ENCODE measurements around the gene UBE2B.
A peak's percentile ranks its signal among the peaks of the same experiment; 100 is the strongest.
"Not testable (repeated sequence)": the region's sequence is repeated elsewhere in the genome, so short reads cannot be mapped to it uniquely, and the experiment has no call there.

UBE2B gene

DNA sequence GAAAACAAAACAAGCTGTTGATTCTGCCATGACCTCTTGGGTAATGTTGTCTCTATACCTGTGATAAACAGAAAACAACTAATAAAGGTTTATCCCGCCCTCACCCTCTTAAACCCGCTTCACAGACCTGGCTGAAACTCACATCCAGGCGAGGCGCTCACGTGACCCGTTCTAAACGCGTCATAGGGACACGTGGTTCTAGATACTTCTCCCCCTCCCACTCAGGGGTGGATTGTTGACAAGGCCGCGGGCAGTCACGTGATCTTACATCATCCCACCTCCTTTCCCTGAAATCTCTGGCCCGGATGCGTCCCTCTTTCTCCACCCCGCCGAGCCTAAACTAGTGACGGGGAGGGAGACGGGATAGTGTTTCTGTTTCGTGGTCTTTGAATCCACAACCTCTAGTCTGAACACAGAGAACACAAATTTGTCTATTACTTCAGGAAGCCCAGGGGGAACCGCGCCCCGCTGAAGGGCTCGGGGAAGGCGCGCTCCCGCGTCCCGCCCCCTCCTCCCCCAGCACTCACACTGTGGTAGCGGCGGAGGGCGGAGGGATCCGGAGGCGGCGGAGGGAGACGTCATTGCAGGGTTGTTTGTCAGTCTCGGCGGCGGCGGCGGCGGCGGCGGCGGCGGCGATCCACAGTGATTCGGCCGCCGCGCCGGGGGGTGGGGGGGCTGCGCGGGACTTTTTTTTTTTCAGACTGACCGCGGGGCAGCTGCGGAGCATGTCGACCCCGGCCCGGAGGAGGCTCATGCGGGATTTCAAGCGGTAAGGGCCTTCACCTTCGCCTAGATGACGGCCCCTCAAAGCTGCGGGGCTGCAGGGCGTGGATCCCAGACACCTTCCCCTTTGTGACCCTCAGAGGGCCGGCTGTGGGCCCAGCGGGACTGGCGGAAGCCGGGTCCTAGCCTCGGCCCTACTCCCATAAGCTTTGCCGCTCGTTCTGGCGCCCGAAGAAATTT is at the start of gene UBE2B:
UBE2B (plus strand) TSS at position 699 of the 963 bp plus-strand sequence; CDS start at position 726, 27 bp downstream.
- DNase-seq = peak; percentile 97

DNA sequence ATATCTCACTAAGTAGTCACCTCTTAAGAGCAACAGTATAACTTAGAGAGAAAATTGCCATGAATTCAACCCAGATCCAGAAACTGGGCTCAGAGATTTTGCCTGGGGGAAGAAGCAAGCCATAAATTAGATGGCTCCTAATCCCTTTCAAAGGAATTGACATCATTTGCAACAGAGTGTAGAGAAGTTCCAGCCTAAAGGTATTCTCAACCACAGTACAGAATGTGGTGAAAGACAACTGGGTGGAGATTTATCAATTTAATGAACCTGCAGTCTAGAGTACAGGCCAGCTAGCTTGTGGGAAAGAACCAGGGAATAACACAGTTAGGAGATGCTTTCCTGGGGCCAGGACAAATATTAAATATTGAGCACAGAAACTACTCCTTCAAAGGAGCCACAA is 44.0 kb upstream of the UBE2B start:
- DNase-seq = no peak

DNA sequence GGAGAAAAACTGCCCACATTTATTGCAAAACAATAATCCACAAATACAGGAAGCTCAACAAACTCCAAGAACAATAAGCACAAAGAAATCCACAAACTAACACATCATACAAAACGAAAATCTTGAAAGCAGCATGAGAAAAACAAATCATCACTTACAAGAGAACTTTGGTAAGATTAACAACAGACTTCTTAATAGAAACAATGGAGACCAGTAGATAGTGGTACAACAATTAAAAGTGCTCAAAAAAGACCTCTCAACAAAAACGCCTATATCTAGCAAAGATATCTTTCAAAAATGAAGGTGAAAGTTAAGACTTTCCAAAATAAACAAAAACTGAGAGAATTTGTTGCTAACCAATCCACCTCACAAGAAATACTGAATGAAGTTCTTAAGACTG is 42.8 kb upstream of the UBE2B start:
- no peak for DNase-seq

DNA sequence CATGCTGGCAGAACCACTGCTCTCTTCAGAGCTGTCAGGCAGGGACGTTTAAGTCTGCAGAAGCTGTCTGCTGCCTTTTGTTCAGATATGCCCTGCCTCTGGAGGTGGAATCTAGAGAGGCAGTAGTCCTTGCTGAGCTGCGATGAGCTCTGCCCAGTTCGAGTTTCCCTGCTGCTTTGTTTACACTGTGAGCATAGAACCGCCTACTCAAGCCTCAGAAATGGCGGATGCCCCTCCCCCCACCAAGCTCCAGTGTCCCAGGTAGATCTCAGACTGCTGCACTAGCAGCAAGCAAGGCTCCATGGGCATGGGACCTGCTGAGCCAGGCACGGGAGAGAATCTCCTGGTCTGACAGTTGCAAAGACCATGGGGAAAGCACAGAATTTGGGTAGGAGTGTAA is 34.5 kb upstream of the UBE2B start:
- DNase-seq = not testable (repeated sequence)

DNA sequence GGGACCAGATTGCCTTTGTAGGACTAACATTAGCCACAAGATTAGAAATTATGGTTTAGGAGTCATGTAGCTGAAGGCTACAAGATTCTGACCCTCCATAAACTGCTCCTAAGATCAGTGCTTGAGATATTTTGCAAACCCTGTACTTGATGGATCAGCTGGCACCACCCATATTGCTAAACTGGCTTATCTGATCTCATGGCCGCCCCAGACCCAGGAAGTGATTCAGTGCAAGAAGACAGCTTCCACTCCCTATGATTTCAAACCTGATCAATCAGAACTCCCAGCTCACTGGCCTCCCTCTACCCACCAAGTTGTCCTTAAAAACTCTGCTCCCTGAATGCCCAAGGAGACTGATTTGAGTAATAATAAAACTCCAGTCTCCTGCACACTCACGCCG is 27.9 kb upstream of the UBE2B start:
- not testable (repeated sequence) for DNase-seq

DNA sequence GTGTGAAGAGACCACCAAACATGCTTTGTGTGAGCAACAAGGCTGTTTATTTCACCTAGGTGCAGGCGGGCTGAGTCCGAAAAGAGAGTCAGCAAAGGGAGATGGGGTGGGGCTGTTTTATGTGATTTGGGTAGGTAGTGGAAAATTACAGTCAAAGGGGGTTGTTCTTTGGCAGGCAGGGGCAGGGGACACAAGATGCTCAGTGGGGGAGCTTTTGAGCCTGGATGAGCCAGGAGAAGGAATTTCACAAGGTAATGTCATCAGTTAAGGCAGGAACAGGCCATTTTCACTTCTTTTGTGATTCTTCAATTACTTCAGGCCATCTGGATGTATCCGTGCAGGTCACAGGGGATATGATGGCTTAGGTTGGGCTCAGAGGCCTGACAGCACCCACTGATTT is 25.9 kb upstream of the UBE2B start:
- DNase-seq = not testable (repeated sequence)

DNA sequence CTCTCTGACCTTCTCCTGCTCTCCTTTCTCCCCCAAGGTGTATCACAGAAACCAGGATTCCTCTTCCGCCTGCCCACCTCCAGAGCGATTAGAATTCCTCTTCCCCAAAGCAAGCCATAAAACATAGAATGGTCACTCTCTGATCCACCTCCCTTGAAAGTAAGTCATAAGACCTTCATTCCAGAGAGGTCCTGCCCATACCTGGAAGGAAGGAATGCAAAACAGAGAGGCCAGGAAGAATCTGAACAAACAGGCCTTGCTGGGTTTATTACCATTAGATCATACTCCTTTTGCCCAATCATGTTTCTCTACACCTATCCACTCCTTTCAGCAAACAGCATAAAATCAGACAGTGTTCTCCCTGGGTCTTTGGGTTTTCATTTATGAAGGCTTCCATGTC is 25.4 kb upstream of the UBE2B start:
- DNase-seq = no peak

DNA sequence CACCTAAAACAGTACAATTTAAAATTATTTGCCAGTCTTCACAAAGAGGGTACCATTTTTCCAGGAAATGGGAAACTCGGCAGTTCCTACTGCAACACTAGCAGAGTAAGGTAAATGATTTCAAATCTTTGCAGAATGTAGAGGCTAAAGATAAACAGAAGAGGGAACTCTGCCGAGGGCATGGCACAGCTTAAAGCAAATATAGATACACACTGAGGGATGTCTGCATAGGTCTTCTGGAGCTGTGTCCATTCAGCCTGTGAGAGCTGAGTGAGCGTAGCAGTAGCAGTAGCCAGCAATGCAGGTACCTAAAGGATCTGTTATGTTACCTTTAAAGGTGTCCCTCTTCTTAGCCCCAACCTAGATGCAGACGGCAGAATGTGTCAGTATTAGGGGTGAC is 21.9 kb upstream of the UBE2B start:
- DNase-seq = no peak

DNA sequence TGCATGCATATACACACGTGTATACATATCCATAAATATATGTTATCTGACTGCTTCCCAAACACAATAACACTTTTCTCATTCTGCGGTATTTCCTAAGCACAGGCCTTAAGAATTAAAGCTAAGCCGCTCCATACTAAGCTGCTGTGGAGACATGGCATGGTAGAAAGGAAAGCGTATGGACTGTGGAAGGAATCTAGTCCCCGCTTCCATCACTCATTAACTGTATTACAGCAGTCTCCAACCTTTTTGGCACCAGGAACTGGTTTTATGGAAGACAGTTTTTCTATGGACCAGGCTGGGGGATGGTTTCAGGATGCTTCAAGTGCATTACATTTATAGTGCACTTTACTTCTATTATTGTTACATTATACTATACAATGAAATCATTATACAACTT is 15.7 kb upstream of the UBE2B start:
- no peak for DNase-seq

DNA sequence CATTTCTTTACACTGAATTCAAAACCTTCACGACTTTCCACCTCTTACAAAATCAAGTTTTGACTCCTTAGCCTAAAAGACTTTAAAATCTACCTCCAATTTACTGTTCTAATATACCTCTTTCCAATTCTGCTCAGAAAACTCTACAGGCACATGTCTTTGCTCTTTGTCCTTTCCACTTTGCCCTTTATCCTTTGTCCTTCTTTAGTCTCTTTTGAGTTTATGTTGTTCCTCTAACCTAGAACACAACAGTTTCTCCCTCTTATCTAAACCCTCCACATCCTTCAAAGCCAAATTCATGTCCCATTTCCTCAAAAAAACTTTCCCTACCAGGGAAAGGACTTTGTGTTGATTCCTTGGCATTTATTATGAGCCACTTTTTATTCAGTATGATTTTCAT is 5.8 kb upstream of the UBE2B start:
- DNase-seq = no peak

DNA sequence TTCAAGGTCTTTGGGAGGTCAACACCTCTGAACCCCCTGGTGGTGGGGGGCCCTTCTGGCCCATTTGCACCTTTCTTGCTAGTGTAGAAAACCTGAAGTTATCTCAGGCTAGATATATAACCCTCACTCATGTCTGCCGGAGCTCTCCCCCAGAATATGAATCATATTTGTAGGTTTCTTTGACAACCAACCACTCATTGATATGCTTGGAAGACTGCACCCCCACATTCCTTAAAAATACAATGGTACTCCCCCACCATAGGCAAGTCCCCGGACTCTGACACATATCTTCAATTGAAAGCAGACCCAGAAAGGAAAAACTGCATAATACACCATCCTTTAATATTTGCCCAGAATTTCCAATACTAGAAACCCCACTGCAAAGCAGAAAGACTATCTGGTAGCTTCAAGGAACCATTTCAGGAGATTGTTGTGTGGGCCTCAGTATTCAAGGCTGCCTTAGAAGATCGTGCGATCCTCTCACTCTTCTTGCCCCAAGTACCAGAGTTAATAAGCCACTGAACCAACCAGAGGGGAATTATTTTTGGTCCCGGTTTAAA is 978 bp upstream of the UBE2B start:
- no peak for DNase-seq

DNA sequence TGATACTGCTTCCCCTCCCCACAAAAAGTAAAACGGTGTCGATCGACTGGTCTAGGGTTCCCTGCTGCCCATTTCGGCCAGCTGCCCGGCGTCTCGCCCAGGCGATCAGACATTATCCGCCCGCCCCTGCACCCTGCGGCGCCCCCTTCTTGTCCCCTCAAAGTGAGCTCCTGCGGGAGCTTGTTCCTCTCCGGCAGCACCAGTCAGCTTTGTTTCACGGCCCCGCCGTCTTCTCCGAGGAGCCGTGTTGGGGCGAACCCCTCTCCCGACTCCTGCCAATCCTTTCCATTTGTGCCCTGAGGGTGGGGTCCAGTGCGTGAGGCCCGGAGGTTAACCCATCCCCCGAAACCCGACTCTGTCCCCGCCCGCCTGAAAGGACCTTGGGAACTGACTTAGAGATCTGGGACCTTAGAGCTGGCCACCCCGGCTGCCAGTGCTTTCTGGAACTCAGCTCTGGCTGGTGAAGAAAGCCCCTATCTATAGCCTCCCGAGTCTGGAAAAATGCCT is 518 bp downstream of the UBE2B start:
- peak; percentile 67 for DNase-seq

DNA sequence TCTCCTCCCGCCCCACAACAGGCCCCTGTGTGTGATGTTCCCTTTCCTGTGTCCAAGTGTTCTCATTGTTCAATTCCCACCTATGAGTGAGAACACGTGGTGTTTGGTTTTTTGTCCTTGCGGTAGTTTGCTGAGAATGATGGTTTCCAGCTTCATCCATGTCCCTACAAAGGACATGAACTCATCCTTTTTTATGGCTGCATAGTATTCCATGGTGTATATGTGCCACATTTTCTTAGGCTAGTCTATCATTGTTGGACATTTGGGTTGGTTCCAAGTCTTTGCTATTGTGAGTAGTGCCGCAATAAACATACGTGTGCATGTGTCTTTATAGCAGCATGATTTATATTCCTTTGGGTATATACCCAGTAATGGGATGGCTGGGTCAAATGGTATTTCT is 2.3 kb downstream of the UBE2B start:
- not testable (repeated sequence) for DNase-seq

DNA sequence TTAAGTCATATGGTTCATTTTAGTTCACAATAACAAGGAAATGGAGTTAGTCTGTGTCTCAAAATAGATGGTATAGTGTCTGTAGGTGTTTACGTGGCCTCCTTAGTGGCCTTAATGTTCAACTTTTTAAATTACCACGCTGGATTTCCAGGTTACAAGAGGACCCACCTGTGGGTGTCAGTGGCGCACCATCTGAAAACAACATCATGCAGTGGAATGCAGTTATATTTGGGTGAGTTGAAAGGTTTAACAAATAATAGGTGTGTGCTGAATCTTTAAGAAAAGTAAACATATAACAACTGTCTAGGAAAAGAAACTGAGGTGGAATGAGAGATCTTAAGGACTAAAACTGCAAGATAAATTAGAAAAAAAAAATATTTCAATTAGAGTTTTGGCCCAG is 2.9 kb downstream of the UBE2B start:
- no peak for DNase-seq

DNA sequence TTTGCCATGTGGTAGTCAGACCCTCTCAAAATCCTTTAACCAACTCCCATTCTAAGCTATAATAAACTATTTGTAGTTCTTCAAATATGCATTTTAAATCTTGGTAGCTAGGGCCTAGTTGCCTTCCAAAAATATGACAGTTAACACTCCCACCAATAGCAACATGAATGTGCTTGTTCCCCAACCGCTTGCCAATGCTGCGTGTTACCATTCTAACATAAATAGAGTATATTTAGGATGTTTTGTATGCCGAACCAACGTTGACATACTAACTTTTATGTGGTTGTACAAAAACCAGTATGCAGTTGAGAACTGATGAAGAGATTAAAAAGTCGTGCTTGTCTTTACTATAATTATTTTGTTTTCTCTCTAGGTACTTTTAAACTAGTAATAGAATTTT is 9.0 kb downstream of the UBE2B start:
- DNase-seq = no peak

DNA sequence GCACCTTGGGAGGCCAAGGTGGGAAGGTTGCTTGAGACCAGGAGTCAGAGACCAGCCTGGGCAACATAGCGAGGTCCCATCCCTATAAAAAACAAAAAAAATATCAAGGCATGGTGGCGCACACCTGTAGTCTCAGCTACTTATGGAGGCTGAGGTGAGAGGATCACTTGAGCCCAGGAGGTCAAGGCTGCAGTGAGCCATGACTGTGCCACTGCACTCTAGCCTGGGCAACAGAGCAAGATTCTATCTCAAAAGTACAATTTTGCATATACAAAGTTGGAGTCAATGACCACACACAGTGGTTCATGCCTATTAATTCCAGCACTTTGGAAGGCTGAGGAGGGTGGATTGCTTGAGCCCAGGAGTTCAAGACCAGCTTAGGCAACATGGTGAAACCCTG is 10.8 kb downstream of the UBE2B start:
- not testable (repeated sequence) for DNase-seq

DNA sequence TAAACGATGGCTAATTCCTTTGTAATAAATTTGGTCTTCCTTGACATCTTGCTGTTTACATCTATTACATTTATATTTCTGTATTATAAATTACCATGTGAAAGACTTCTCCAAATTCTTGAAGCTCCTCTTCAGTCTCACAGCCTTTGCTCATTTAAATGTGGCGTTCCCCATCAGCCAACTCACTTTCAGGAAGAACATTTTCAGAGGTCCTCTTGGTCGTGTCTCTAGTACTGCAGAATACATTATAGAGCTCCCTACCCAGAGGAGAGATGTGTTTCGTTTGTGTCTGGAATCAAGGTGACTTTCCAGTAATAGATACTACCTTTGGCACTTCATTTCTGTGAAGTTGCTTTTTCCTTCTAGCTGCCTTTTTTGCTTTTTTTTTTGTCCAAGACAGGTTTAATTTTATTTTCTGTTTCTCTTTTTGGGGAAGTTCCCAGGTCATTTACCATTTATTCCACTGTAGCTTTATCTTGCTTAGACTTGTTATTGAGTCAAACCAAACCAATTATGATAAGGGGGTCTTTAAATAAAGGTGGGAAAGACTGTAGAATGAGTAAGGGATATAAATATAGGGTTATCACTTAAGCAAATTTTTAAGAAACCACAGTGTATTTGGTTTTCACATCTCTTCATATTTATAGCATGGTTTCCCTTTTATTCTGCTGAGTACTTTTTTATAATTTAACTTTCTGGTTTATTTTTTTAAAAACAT is 12.8 kb downstream of the UBE2B start:
- no peak for DNase-seq

DNA sequence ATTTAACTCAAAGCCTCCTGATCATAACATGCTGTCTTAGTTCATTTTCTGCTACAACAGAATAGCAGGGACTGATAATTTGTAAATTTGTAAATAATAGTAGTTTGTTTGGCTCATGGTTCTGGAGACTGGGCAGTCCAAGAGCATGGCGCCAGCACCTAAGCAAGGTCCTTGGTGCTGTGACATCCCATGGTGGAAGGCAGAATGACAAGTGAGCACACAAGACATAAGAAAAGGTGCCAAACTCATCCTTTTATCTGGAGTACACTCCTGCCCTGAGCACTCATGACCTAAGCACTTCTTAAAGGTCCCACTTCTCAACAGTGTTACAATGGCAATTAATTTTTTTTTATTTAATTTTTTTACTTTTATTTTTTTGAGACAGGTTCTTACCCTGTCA is 16.1 kb downstream of the UBE2B start:
- no peak for DNase-seq

DNA sequence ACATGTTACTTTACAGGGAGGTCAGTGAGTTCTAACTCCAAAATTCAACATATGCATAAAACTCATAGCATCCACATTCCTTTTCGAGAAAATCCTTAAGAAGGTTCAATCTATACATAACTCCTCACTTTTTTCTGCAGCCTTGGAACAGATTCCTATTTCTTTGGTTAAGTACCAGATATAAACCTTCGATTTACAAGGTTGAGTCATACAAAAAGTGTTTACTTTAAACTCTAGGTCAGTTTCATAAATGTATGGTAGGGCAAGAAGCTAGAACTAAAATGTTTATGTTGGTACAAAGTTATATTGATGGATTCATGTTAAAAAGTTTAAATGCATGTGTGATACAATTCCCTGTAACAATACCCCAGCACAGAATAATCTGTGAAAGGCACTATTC is 20.9 kb downstream of the UBE2B start:
- DNase-seq = no peak

DNA sequence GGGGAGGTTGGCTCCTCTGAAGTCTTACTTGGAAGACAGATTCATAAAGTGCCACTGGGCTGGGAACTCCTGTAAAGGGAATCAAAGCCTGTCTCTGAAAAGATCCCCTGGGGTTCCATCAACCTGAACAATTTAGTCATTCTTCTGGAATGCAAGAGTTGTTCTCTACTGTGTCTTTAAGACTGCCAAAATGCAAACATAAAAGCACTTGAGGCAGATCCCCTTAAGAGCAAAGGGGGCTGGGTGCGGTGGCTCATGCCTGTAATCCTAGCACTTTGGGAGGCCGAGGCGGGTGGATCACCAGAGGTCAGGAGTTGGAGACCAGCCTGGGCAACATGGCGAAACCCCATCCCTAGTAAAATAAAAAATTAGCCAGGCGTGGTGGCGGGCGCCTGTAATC is 23.6 kb downstream of the UBE2B start:
- no peak for DNase-seq

DNA sequence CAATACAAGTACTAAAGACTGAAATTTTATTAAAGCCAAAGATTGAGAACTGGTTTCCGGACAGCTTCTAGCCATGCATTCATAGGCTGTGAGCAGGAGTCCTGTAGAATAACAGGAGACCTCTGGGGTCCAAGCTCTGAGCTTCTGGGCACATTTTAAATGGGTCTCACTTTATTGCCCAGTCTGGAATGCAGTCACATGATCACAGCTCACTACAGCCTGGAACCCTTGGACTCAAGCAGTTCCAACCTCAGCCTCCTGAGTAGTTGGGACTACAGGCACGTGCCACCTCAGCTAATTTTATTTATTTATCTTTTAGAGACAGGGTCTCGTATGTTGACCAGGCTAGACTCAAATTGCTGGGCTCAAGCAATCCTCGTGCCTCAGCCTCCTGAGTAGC is 24.9 kb downstream of the UBE2B start:
- no peak for DNase-seq

DNA sequence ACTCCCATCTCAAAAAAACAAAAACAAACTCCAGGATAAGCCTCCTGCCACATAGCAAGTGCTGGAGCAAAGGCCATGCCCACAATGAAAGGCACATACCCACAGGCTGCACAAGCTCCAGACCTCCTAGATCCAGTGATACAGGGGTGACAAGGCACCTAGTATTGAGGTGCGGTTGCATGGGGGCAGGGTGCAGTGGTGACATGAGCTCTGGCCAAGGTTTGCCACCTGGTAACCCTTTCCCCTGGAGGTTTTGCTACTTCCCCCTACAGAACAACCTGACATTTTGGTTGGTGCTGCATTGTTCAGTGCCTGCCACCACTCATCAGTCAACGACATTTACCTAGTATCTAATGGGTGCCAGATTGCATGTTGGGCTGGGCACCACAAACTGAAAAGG is 25.8 kb downstream of the UBE2B start:
- no peak for DNase-seq

DNA sequence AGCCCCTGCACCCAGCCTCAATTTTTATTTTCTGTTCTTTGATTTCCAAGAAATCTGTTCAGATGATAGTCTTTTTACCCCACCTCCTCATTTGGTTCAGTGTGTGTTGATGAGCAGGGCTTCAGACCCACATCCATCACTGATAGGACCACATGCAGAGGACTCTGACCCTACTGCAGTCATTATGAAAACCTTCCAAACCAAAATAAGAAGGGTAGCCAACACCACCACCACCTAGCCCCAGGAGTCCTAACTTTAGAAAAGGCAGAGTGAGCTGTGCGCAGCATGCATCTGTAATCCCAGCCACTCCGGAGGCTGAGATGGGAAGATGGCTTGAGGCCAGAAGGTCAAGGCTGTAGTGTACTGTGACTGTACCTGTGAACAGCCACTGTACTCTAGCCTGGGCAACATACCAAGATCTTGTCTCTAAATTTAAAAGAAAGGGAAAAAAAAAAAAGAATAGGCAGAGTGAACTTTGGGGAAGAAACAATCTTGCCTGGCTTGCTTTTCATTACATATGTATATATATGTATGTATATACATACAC is 27.3 kb downstream of the UBE2B start:
- no peak for DNase-seq

All from stimulated activated CD8-positive, alpha-beta memory T cell treated with anti-CD3 and anti-CD28 coated beads, Interleukin-4, amount 100 ng/mL, for 48 hours (primary cell).